IPS DF 6.9 (cell line): ENCODE measurements around the gene OR52E1.

Experiments
- DNase-seq: peaks from one replicate; pipeline ENCODE4 v3.0.0-alpha.2; 2013; ENCODE audit warnings: low read depth, low spot score
- H3K27ac ChIP-seq: one replicate; pipeline ENCODE4 v1.5.1; 2013; ENCODE audit warnings: low read length, control low read depth
- H3K27me3 ChIP-seq: 2 replicates; pipeline ENCODE4 v1.6.1; 2013; ENCODE audit warnings: mild to moderate bottlenecking, low read length; ENCODE audit not compliant: control insufficient read depth, insufficient read depth
- H3K36me3 ChIP-seq: 2 replicates; pipeline ENCODE4 v1.6.1; 2013; ENCODE audit warnings: low read length; ENCODE audit not compliant: control insufficient read depth, insufficient read depth
- H3K4me1 ChIP-seq: 2 replicates; pipeline ENCODE4 v1.6.1; 2013; ENCODE audit warnings: low read length; ENCODE audit not compliant: control insufficient read depth, insufficient read depth
- H3K4me3 ChIP-seq: 2 replicates; pipeline ENCODE4 v1.5.1; 2013; ENCODE audit warnings: mild to moderate bottlenecking, low read length
- H3K9me3 ChIP-seq: 2 replicates; pipeline ENCODE4 v1.6.1; 2013; ENCODE audit warnings: low read length, inconsistent platforms; ENCODE audit not compliant: control insufficient read depth, insufficient read depth
- WGBS: extraction: QIAGEN DNeasy Blood & Tissue Kit; methylation state at CpG from one replicate; pipeline ENCODE4 v1.1.7; 2013; ENCODE audit warnings: mixed read lengths, missing lambda C conversion rate; ENCODE audit not compliant: insufficient read length, insufficient coverage; 5-methylcytosine and 5-hydroxymethylcytosine counted together

OR52E1 gene

GRCh38 chr11:5059391-5059790 lies 10.0 kb upstream of the OR52E1 start, which contains the start of gene OR52E2:
Gene OR52E2 (minus strand): TSS chr11:5059627. CDS start chr11:5059627, 0 bp downstream.
- no CpG with 5 or more reads among the region's 3 CpGs for WGBS
- Histone ChIP-seq H3K4me1 (no peaks in the 10 kb centered on the region), H3K36me3 (no peaks in the 10 kb centered on the region), H3K9me3 (no peaks in the 10 kb centered on the region), H3K27ac (no peak within 1 kb of the TSS), H3K4me3 (no peak within 1 kb of the TSS), H3K27me3 (no peaks in the 10 kb centered on the region)
- DNase-seq = no peak

- H3K9me3 ChIP-seq = no peaks in the 10 kb centered on the region
- H3K4me1 ChIP-seq = no peaks in the 10 kb centered on the region
- no peak for DNase-seq
- H3K4me3 ChIP-seq = no peak overlapping the region
- H3K27ac ChIP-seq = no peak overlapping the region
- no CpG with 5 or more reads among the region's 1 CpG for WGBS
- no peaks in the 10 kb centered on the region for H3K27me3 ChIP-seq
- no peaks in the 10 kb centered on the region for H3K36me3 ChIP-seq
Measured at GRCh38 chr11:5065027-5065426, 4.3 kb upstream of the OR52E1 start.

GRCh38 chr11:5071799-5072198 lies 2.4 kb downstream of the OR52E1 start:
- H3K4me1 ChIP-seq = no peaks in the 10 kb centered on the region
- no peak overlapping the region for H3K4me3 ChIP-seq
- no peaks in the 10 kb centered on the region for H3K9me3 ChIP-seq
- no CpG with 5 or more reads among the region's 3 CpGs for WGBS
- no peaks in the 10 kb centered on the region for H3K27me3 ChIP-seq
- no peaks in the 10 kb centered on the region for H3K36me3 ChIP-seq
- no peak for DNase-seq
- H3K27ac ChIP-seq = no peak overlapping the region

- no peaks in the 10 kb centered on the region for H3K9me3 ChIP-seq
- H3K36me3 ChIP-seq = no peaks in the 10 kb centered on the region
- no peak overlapping the region for H3K27ac ChIP-seq
- WGBS = no CpG with 5 or more reads among the region's 2 CpGs
- DNase-seq = no peak
- no peaks in the 10 kb centered on the region for H3K27me3 ChIP-seq
- no peaks in the 10 kb centered on the region for H3K4me1 ChIP-seq
- H3K4me3 ChIP-seq = no peak overlapping the region
Measured at GRCh38 chr11:5081405-5081804, 12.0 kb downstream of the OR52E1 start.

- Histone ChIP-seq H3K4me3 (no peak overlapping the region), H3K27me3 (no peaks in the 10 kb centered on the region), H3K27ac (no peak overlapping the region), H3K9me3 (no peaks in the 10 kb centered on the region), H3K36me3 (no peaks in the 10 kb centered on the region), H3K4me1 (no peaks in the 10 kb centered on the region)
- DNase-seq = no peak
Measured at GRCh38 chr11:5083602-5084001, 14.2 kb downstream of the OR52E1 start.

- Histone ChIP-seq H3K27me3 (no peaks in the 10 kb centered on the region), H3K27ac (no peak overlapping the region), H3K9me3 (no peaks in the 10 kb centered on the region), H3K4me1 (no peaks in the 10 kb centered on the region), H3K36me3 (no peaks in the 10 kb centered on the region), H3K4me3 (no peak overlapping the region)
- no peak for DNase-seq
Measured at GRCh38 chr11:5088556-5088955, 19.2 kb downstream of the OR52E1 start.

GRCh38 chr11:5090668-5091067 lies 21.3 kb downstream of the OR52E1 start:
- whole genome bisulfite sequencing = no CpG with 5 or more reads among the region's 1 CpG
- Histone ChIP-seq H3K36me3 (no peaks in the 10 kb centered on the region), H3K27me3 (no peaks in the 10 kb centered on the region), H3K9me3 (no peaks in the 10 kb centered on the region), H3K4me3 (no peak overlapping the region), H3K4me1 (no peaks in the 10 kb centered on the region), H3K27ac (no peak overlapping the region)
- DNase-seq = no peak

GRCh38 chr11:5092821-5093585 lies 23.6 kb downstream of the OR52E1 start:
- H3K27me3 ChIP-seq = no peaks in the 10 kb centered on the region
- WGBS = no CpG with 5 or more reads among the region's 8 CpGs
- H3K27ac ChIP-seq = no peak overlapping the region
- no peak overlapping the region for H3K4me3 ChIP-seq
- no peaks in the 10 kb centered on the region for H3K4me1 ChIP-seq
- H3K36me3 ChIP-seq = no peaks in the 10 kb centered on the region
- H3K9me3 ChIP-seq = no peaks in the 10 kb centered on the region
- DNase-seq = no peak

- Histone ChIP-seq H3K27me3 (no peaks in the 10 kb centered on the region), H3K27ac (no peak overlapping the region), H3K9me3 (no peaks in the 10 kb centered on the region), H3K4me1 (no peaks in the 10 kb centered on the region), H3K4me3 (no peak overlapping the region), H3K36me3 (no peaks in the 10 kb centered on the region)
- no CpG with 5 or more reads among the region's 2 CpGs for WGBS
- DNase-seq = no peak
Measured at GRCh38 chr11:5096011-5096410, 26.6 kb downstream of the OR52E1 start.

- WGBS = no CpG with 5 or more reads among the region's 2 CpGs
- no peaks in the 10 kb centered on the region for H3K4me1 ChIP-seq
Measured at GRCh38 chr11:5102246-5102645, 32.9 kb downstream of the OR52E1 start.

GRCh38 chr11:5103066-5103465 lies 33.7 kb downstream of the OR52E1 start:
- H3K9me3 ChIP-seq = no peaks in the 10 kb centered on the region
- H3K27me3 ChIP-seq = no peaks in the 10 kb centered on the region
- no peaks in the 10 kb centered on the region for H3K4me1 ChIP-seq
- H3K4me3 ChIP-seq = no peak overlapping the region
- DNase-seq = no peak
- no peak overlapping the region for H3K27ac ChIP-seq
- no peaks in the 10 kb centered on the region for H3K36me3 ChIP-seq

More at GRCh38 chr11:5102246-5102645, 32.9 kb downstream of the OR52E1 start:
- Histone ChIP-seq H3K27ac (no peak overlapping the region), H3K4me3 (no peak overlapping the region), H3K9me3 (no peaks in the 10 kb centered on the region), H3K36me3 (no peaks in the 10 kb centered on the region), H3K27me3 (no peaks in the 10 kb centered on the region)
- no peak for DNase-seq
